ENCODE measurements around the gene DTNB. TPM values are rescaled to one million over a fixed set of nuclear protein-coding genes. Genes with fewer than 3 reads are reported as not detected.

Gene DTNB
- total RNA-seq, 1 donor from 2014 or later = 30.5 TPM

DNA sequence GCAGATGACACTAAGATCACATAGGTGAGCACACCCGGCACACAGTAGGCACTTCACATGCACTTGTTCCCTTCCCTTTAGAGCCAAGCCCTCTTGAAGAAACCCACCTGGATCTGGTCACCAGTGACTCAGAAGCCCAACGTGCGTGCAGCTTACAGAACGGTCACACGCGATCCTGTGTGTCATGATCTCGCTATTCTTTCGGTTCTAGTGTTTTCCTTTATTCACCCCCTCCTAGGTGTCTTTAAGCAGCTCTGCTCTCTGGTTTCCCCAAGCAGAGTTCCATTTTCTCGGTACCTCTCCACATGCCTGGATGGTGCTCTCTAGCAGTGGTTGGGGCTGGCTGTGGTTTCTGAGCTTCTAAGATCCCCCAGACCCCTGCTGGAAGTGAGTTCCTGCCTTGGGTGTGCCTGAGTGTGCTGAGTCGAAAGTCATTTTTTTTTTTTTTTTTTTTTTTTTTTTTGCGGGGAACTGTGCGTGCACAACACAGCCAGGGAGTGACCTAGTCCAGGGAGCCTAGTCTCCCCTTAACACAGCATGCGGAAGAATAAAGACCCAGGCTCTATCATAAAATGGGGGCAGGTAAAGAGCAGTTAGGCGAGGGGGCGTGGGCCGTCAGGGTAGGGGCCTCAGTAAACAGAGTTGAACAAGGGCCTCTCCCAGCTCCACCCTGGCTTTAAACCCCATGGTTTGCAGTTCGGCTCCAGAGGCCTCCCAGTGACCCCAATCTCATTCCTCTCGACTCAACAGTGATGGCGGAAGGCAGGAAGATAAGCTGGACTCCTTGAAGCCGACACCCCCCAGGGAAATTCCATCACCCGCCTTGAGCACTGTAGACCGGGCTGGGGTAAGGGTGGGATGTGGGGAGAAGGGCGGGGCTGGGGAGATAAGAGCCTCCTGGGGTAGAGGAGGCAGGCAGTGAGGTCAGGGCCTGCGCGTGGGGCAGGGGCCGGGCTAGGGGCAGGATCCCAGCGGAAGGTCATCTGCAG is 301.8 kb downstream of the DTNB start:
- H3K4me1 Mint-ChIP-seq = peaks cover 8% of the 10 kb centered on the region
- H3K27me3 Mint-ChIP-seq = no peaks in the 10 kb centered on the region
- intact Hi-C loops (cut with micrococcal nuclease) = no loop called here
- H3K36me3 Mint-ChIP-seq (ENCODE audit: low read depth) = no peaks in the 10 kb centered on the region
- no peak overlapping the region for H3K4me3 Mint-ChIP-seq
- DNase-seq = no peak
- no peaks in the 10 kb centered on the region for H3K9me3 Mint-ChIP-seq
- H3K27ac Mint-ChIP-seq = no peak overlapping the region

DNA sequence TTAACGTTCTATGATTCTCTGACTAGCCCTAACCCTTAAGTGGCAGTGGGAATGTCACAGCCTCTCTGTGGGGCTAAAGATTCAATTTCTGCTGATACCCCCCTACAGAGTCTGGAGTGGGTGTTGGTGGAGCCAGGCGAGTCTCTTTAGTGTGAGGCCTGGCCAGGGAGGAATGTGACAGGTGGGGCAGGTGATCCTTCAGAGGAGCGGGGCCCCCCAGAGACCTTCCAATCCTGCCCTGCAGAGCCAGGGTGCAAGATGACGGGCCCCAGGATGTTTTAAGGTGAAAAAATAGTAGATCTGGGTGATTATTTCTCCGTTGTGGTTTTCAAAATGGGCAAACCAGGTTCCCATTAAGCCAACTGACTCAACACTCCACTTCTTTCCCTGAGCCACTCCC is 303.5 kb downstream of the DTNB start:
- Mint-ChIP-seq H3K27me3 (no peaks in the 10 kb centered on the region), H3K36me3 (ENCODE audit: low read depth) (no peaks in the 10 kb centered on the region), H3K27ac (no peak overlapping the region), H3K9me3 (no peaks in the 10 kb centered on the region), H3K4me3 (no peak overlapping the region), H3K4me1 (peaks cover 3% of the 10 kb centered on the region)
- intact Hi-C loops (cut with micrococcal nuclease) = no loop called here
- no peak for DNase-seq

DNA sequence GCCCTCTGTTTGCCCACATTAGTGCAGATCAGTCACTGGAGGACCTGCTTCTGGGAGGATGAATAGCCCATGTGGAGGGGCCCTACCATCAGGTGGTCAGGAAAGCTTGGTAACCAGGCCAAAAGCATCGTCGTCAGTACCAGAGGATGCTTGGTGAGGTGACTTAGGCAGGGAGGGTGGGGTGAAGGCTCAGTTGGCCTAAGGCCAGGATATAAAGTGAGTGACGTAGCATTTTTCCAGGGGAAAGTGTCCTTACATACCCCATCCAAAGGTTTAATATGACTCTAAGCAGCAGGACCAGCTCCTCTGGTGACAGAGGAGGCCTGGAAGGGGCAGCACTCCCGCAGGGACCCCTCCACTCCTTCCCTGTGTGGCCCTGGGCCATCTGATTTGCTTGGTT is 303.9 kb downstream of the DTNB start:
- DNase-seq = no peak
- no peaks in the 10 kb centered on the region for H3K27me3 Mint-ChIP-seq
- no peak overlapping the region for H3K27ac Mint-ChIP-seq
- peaks cover 4% of the 10 kb centered on the region for H3K4me1 Mint-ChIP-seq
- intact Hi-C loops (cut with micrococcal nuclease) = no loop called here
- no peak overlapping the region for H3K4me3 Mint-ChIP-seq
- H3K36me3 Mint-ChIP-seq (ENCODE audit: low read depth) = no peaks in the 10 kb centered on the region
- H3K9me3 Mint-ChIP-seq = no peaks in the 10 kb centered on the region

DNA sequence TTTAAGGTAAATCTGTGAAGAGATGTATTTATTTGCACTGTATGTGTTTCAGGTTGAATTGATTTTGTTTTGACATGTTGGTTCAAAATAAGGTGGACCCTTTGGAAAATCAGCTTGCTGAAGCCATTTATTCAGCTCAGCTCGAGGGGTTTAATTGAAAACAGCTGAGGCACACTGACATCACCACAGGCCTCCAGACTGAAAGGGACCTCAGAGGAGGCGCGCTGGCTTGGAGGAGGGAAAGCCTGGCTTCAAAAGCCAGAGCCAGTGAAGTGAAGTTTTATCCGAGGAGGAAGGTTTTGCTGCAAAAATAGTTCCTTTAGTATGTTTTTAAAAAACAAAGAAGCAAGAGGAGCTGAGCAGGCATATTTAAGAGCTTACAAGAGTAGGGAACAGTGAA is 304.7 kb downstream of the DTNB start:
- intact Hi-C loops (cut with micrococcal nuclease) = no loop called here
- no peak for DNase-seq
- peaks cover 6% of the 10 kb centered on the region for H3K4me1 Mint-ChIP-seq
- H3K27me3 Mint-ChIP-seq = no peaks in the 10 kb centered on the region
- no peaks in the 10 kb centered on the region for H3K9me3 Mint-ChIP-seq
- no peak overlapping the region for H3K27ac Mint-ChIP-seq
- no peaks in the 10 kb centered on the region for H3K36me3 Mint-ChIP-seq (ENCODE audit: low read depth)
- H3K4me3 Mint-ChIP-seq = no peak overlapping the region

DNA sequence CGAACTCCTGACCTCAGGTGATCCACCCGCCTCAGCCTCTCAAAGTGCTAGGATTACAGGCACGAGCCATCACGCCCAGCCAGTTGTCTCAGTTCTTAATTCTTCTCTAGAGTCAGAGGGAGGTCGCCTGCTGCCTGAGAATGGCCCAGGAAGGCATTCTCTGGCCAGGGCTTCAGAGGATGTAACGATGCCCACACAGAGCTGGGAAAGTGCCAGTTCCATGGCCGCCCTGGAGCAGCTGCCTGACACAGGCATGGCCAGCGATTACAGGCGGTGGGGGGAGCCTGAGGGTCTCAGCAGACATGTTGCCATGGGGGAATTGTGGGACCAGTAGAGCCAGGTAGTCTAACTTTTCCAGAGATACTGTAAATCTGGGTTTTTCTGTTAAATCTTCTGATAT is 306.1 kb downstream of the DTNB start:
- peaks cover 15% of the 10 kb centered on the region for H3K4me1 Mint-ChIP-seq
- H3K36me3 Mint-ChIP-seq (ENCODE audit: low read depth) = no peaks in the 10 kb centered on the region
- intact Hi-C loops (cut with micrococcal nuclease) = no loop called here
- H3K27ac Mint-ChIP-seq = no peak overlapping the region
- no peaks in the 10 kb centered on the region for H3K27me3 Mint-ChIP-seq
- DNase-seq = no peak
- no peaks in the 10 kb centered on the region for H3K9me3 Mint-ChIP-seq
- no peak overlapping the region for H3K4me3 Mint-ChIP-seq

DNA sequence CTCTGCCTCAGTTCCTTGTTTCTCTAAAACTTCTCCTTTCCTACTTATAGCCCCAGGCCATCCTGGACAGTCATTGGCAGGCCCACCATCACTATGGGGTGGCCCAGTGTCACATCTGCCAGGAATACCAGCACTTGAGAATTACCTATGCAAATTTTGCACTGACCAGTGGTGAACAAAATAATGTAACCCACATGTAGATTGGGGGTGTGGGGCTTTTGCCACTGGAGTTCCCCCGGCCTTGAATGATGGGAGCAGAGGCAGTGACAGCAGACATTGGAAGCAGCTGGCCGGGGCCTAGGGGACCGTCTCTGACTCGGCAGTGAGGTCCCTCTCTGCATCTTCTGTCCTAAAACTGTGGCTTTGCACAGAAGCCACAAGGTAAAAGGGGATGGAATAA is 306.7 kb downstream of the DTNB start:
- Mint-ChIP-seq H3K4me3 (no peak overlapping the region), H3K36me3 (ENCODE audit: low read depth) (no peaks in the 10 kb centered on the region), H3K27ac (no peak overlapping the region), H3K27me3 (no peaks in the 10 kb centered on the region), H3K9me3 (no peaks in the 10 kb centered on the region), H3K4me1 (peaks cover 21% of the 10 kb centered on the region)
- DNase-seq = no peak
- intact Hi-C loops (cut with micrococcal nuclease) = no loop called here

DNA sequence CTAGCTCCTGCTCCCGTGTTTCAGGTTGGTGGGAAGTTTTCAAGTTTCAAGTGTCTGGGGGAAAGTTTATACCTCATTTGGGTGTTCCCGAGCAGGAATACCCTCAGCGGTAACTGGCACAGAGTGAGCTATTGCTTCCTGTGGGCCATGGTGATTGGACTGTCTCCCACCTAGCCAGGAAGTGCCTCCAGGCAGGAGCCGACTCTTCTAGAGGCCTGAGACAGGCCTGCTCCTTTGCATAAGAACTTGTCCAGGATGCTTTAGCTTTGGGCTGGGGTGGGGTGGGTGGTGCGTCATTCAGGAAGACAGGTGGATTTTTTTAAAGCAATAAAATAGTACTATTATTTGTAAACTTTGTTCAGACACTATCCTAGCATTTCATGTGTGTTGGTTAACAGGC is 308.1 kb downstream of the DTNB start:
- DNase-seq = no peak
- H3K36me3 Mint-ChIP-seq (ENCODE audit: low read depth) = no peaks in the 10 kb centered on the region
- no peak overlapping the region for H3K4me3 Mint-ChIP-seq
- intact Hi-C loops (cut with micrococcal nuclease) = no loop called here
- no peak overlapping the region for H3K27ac Mint-ChIP-seq
- peaks cover 19% of the 10 kb centered on the region for H3K4me1 Mint-ChIP-seq
- no peaks in the 10 kb centered on the region for H3K9me3 Mint-ChIP-seq
- H3K27me3 Mint-ChIP-seq = no peaks in the 10 kb centered on the region

DNA sequence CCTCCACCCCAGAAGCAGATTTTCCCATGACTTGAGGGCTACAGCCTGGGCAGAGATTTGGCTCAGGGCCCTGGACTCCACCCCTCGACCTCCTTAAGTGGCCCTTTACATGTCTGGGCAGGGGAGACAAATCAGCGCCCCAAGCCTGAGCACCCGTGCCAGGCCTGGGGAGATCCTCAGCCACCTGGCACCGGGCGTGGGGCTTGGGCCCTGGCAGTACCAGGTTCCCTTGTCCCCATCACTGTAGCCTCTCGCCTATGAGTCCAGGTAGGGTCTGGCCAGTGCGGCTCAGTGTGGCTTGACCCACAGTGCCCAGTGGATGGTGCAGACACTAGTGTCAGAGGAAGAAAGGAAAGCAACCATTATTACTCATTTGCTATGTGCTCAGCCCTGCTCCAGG is 309.6 kb downstream of the DTNB start:
- H3K27me3 Mint-ChIP-seq = no peaks in the 10 kb centered on the region
- H3K4me3 Mint-ChIP-seq = peak overlapping the region; percentile 19
- H3K9me3 Mint-ChIP-seq = no peaks in the 10 kb centered on the region
- H3K4me1 Mint-ChIP-seq = peaks cover 19% of the 10 kb centered on the region
- DNase-seq = no peak
- intact Hi-C loops (cut with micrococcal nuclease) = loop anchor here (2.0 kb wide), 3 partner anchors 21 to 203 kb away; no protein-coding TSS in a partner anchor
- no peaks in the 10 kb centered on the region for H3K36me3 Mint-ChIP-seq (ENCODE audit: low read depth)
- peak overlapping the region; percentile 32 for H3K27ac Mint-ChIP-seq

DNA sequence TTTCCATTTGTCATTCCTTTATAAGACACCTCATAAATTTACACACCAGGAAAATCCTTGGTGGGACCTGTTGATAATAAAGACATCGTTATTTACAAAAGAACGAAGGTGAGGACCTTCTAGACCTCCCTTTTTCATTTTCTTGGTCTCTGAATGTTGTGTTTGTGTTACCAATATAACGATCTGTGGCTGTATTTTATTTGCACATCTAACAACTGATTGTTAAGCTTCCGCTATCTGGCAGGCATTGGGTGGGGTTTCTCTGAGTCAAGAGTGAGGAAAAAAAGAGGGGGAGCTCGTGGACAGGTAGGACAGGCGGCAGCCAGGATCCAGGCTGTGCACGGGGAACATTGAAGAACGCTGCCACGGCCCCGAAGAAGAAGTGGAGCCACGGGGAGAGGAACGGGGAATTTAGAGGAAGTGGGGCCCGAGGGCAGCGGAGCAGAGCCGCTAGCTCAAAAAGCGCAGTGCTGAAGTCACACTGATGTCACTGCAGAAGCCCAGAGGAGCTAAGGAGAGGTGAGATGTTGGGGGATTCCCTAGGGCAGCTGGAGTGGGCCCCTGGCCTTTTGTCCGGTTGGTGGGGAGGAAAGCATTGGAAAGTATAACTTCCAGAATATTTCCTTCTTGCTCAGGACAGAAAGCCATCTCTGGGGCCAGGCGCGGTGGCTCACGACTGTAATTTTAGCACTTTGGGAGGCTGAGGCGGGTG is 310.8 kb downstream of the DTNB start:
- H3K9me3 Mint-ChIP-seq = no peaks in the 10 kb centered on the region
- intact Hi-C loops (cut with micrococcal nuclease) = loop anchor here (1.0 to 2.0 kb wide), 5 partner anchors 15 to 204 kb away; no protein-coding TSS in a partner anchor
- H3K4me3 Mint-ChIP-seq = peak overlapping the region; percentile 84
- H3K27me3 Mint-ChIP-seq = no peaks in the 10 kb centered on the region
- peak overlapping the region; percentile 91 for H3K27ac Mint-ChIP-seq
- peak; percentile 87 for DNase-seq
- H3K4me1 Mint-ChIP-seq = peaks cover 19% of the 10 kb centered on the region
- no peaks in the 10 kb centered on the region for H3K36me3 Mint-ChIP-seq (ENCODE audit: low read depth)

DNA sequence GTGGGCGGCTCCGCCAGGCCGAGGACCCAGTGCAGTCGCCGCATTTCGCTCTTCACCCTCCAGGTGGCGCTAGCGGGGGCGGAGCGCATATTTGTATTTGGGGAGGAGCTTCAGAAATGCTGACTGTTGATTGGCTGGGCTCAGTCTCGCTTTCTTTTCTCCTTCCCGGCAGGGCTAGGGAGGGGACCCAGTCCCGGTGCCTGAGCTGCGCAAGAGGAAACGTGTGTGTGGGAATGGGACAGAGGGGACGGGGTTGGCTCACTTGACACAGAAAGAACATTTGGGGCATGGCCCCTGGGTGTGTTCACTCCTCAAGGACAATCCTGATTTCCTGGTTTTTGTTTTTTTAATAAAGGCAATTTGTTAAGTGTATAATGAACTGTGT is 311.3 kb downstream of the DTNB start:
- H3K27ac Mint-ChIP-seq = peak overlapping the region; percentile 91
- no peaks in the 10 kb centered on the region for H3K27me3 Mint-ChIP-seq
- peak; percentile 99 for DNase-seq
- no peaks in the 10 kb centered on the region for H3K9me3 Mint-ChIP-seq
- no peaks in the 10 kb centered on the region for H3K36me3 Mint-ChIP-seq (ENCODE audit: low read depth)
- intact Hi-C loops (cut with micrococcal nuclease) = loop anchor here (1.0 to 2.0 kb wide), 5 partner anchors 15 to 205 kb away; no protein-coding TSS in a partner anchor
- H3K4me3 Mint-ChIP-seq = peak overlapping the region; percentile 84
- peaks cover 19% of the 10 kb centered on the region for H3K4me1 Mint-ChIP-seq

DNA sequence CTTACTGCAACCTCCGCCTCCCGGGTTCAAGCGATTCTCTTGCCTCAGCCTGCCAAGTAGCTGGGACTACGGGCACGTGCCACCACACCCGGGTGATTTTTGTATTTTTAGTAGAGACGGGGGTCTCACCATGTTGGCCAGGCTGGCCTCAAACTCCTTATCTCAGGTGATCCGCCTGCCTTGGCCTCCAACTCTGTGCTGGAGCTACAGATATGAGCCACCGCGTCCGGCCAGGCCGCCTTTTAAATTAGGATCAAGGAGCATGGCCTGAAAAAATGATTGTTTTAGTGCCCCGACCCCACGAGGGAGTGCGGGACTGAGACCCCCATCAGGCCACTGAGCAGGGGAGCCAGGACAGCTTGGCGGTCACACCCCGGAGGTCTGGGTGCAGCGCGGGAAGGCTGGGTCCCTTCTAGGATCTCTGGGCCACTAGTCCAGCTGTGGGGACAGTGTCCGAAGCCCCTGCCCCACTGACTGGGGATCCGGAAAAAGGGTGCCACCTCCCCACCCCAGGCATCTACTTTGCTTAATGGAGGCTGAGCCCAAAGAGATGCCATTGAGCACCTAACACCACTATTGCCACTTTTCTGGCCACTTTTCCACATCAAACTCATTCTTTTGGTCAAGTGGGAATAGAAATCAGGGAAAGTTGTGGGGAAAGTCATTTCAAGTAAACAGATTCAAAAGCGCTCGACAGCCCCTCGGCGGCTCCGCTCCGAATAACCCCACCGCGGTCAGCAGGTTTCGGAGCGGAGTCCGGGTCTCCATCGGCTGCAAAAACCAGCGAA is 311.9 kb downstream of the DTNB start:
- Mint-ChIP-seq H3K4me3 (peak overlapping the region; percentile 84), H3K4me1 (peaks cover 19% of the 10 kb centered on the region), H3K36me3 (ENCODE audit: low read depth) (no peaks in the 10 kb centered on the region), H3K27ac (no peak overlapping the region), H3K27me3 (no peaks in the 10 kb centered on the region), H3K9me3 (no peaks in the 10 kb centered on the region)
- no peak for DNase-seq
- intact Hi-C loops (cut with micrococcal nuclease) = loop anchor here (1.0 to 2.0 kb wide), 5 partner anchors 16 to 205 kb away; no protein-coding TSS in a partner anchor

DNA sequence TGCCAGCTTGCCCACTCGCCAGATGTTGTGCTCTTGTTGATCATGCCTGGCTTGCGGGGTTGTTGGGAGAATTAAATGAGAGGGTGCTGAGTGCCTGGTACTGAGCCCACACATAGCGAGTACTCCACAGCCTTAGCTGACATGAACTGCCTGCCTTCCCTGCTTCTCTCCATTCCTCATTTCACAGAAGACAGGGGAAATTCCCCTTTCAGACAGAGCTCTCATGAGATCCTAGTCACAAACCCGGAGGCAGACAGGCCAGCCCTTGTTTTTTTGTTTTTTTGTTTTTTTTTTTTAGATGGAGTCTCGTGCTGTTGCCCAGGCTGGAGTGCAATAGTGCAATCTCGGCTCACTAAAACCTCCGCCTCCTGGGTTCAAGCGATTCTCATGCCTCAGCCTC is 314.5 kb downstream of the DTNB start:
- peaks cover 17% of the 10 kb centered on the region for H3K4me1 Mint-ChIP-seq
- intact Hi-C loops (cut with micrococcal nuclease) = no loop called here
- no peak for DNase-seq
- no peak overlapping the region for H3K4me3 Mint-ChIP-seq
- no peaks in the 10 kb centered on the region for H3K27me3 Mint-ChIP-seq
- no peaks in the 10 kb centered on the region for H3K36me3 Mint-ChIP-seq (ENCODE audit: low read depth)
- no peaks in the 10 kb centered on the region for H3K9me3 Mint-ChIP-seq
- H3K27ac Mint-ChIP-seq = no peak overlapping the region

DNA sequence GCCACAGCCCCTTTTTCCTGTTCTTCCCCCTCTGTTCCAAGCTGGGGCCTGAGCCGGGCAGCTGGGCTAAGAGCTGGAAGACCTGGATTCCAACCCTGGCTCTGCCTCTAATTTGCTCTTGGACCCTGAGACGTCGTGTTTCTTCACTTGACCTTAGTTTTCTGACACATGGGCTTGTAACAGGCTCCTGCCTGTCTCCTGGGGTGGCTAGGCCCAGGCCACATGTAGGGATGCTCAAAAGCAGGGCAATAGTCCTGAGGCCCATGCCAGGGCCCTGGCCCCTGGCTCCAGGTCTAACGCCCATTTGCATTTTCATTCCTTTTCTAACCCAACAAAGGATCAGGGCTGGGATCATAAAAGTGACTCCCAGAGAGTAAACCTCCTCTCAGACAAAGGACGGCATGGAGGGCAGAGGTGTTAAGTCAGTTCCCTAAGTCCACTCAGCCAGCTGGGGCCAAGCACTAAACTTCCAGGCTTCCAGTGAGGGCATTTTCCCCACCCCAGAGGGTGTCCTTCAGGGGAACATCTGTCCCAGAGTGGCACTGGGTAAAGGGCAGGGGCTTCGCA is 315.0 kb downstream of the DTNB start:
- Mint-ChIP-seq H3K4me3 (no peak overlapping the region), H3K4me1 (peaks cover 13% of the 10 kb centered on the region), H3K27ac (no peak overlapping the region), H3K9me3 (no peaks in the 10 kb centered on the region), H3K27me3 (no peaks in the 10 kb centered on the region), H3K36me3 (ENCODE audit: low read depth) (no peaks in the 10 kb centered on the region)
- intact Hi-C loops (cut with micrococcal nuclease) = no loop called here
- DNase-seq = no peak

All from activated CD4-positive, alpha-beta T cell treated with anti-CD3 and anti-CD28 coated beads, Interleukin-2, amount 10 ng/mL, durations not matched to agents 24 days and 14 days (primary cell).